GM12878 (cell line): Measurements from ENCODE around the gene SEPHS2. TPM values are rescaled to one million over a fixed set of nuclear protein-coding genes. Genes with fewer than 3 reads are reported as not detected.

Source experiments
- ATF3 ChIP-seq: IDR thresholded peaks from 2 replicates; pipeline ENCODE4 v1.6.1; 2011; ENCODE audit warnings: low read depth, mild to moderate bottlenecking, low read length, moderate library complexity, borderline replicate concordance; ENCODE audit errors: extremely low read depth
- CREM ChIP-seq: IDR thresholded peaks from 2 replicates; pipeline ENCODE4 v1.6.1; 2014; ENCODE audit warnings: antibody characterized with exemption, low read depth
- EGR1 ChIP-seq, 2 experiments: IDR thresholded peaks; 1 replicate in 1 of 2; 2 replicates in 1 of 2; pipeline ENCODE4 v1.6.1; 2011 to 2012; ENCODE audit warnings: low read depth in 2 of 2, low read length in 2 of 2, borderline replicate concordance in 1 of 2, mild to moderate bottlenecking in 1 of 2, moderate library complexity in 1 of 2
- HSF1 ChIP-seq: fragments of 150-350 bp; IDR thresholded peaks from 2 replicates; pipeline ENCODE4 v1.6.1; 2014; ENCODE audit warnings: mild to moderate bottlenecking, low read depth, low read length
- MYB ChIP-seq: fragments of 150-350 bp; IDR thresholded peaks from 2 replicates; pipeline ENCODE4 v1.6.1; 2014; ENCODE audit warnings: mild to moderate bottlenecking, low read depth, low read length, borderline replicate concordance
- MYC ChIP-seq: IDR thresholded peaks from 2 replicates; pipeline ENCODE4 v1.6.1; 2011; ENCODE audit warnings: mild to moderate bottlenecking, low read length, moderate library complexity, inconsistent platforms; ENCODE audit not compliant: insufficient read depth, insufficient replicate concordance, insufficient read length, severe bottlenecking
- NFYB ChIP-seq: IDR thresholded peaks from 2 replicates; pipeline ENCODE4 v1.6.1; 2011; ENCODE audit warnings: low read depth, mild to moderate bottlenecking, low read length, improper control_type of control experiment, moderate library complexity; ENCODE audit not compliant: insufficient read depth
- PAX8 ChIP-seq: fragments of 450-650 bp; IDR thresholded peaks from 2 replicates; pipeline ENCODE4 v1.6.1; 2017; ENCODE audit warnings: mild to moderate bottlenecking, moderate library complexity
- RAD21 ChIP-seq: IDR thresholded peaks from 2 replicates; pipeline ENCODE4 v1.6.1; 2011; ENCODE audit warnings: mild to moderate bottlenecking, low read depth, low read length, moderate library complexity; ENCODE audit not compliant: insufficient read depth
- RCOR1 ChIP-seq: conservative IDR thresholded peaks from 2 replicates; pipeline ENCODE4 v1.6.1; 2012; ENCODE audit warnings: low read depth, low read length, improper control_type of control experiment
- RUNX3 ChIP-seq: IDR thresholded peaks from 2 replicates; pipeline ENCODE4 v1.6.1; 2012; ENCODE audit warnings: low read length, inconsistent platforms
- SKIL ChIP-seq: fragments of 450-650 bp; IDR thresholded peaks from 2 replicates; pipeline ENCODE4 v1.6.1; 2017; ENCODE audit warnings: mild to moderate bottlenecking, low read depth, inconsistent platforms; ENCODE audit not compliant: poor library complexity, severe bottlenecking
- SMC3 ChIP-seq: IDR thresholded peaks from 2 replicates; pipeline ENCODE4 v1.6.1; 2011; ENCODE audit warnings: low read length, improper control_type of control experiment, borderline replicate concordance
- SPI1 ChIP-seq: IDR thresholded peaks from 2 replicates; pipeline ENCODE4 v1.6.1; 2011; ENCODE audit warnings: low read depth, mild to moderate bottlenecking, low read length, moderate library complexity, borderline replicate concordance; ENCODE audit not compliant: insufficient read depth
- TCF12 ChIP-seq: IDR thresholded peaks from 2 replicates; pipeline ENCODE4 v1.6.1; 2011; ENCODE audit warnings: low read depth, mild to moderate bottlenecking, low read length
- ZNF274 ChIP-seq: IDR thresholded peaks from one replicate; pipeline ENCODE4 v1.8.0; 2011; ENCODE audit not compliant: insufficient read length, insufficient read depth
- polyA plus RNA-seq, 11 experiments: library from polyadenylated mRNA; depleted of rRNA in 4 of 11; unstranded in 6 of 11; stranded (reverse) in 5 of 11; fragments of >200 nt; fragmentation: Nextera tagmentation in 4 of 11; fragmentation: Illumina TruSeq in 1 of 11; extraction: Ambion mirVana in 4 of 11; extraction: Trizol in 1 of 11; gene quantifications; 1 replicate in 1 of 11; 2 replicates in 10 of 11; pipeline versions ENCODE4 v1.2.1 to v1.2.3, GENCODE V29; 2011 to 2016; ENCODE audit warnings: inconsistent platforms in 2 of 11, missing spikeins in 2 of 11, low read depth in 1 of 11
- total RNA-seq, 4 experiments: library from RNA; depleted of rRNA in 3 of 4; stranded (reverse); fragments of >200 nt in 3 of 4; fragmentation: Illumina TruSeq in 1 of 4; extraction: Trizol in 1 of 4; gene quantifications; 2 replicates each; pipeline versions ENCODE4 v1.2.1 to v1.2.3, GENCODE V29; 2013 to 2021

SEPHS2 gene
- total and polyA plus RNA-seq, 10 of the 15 experiments (the other 5 are each of a cell fraction or from before 2014, with no cell fraction given) = 21.6 to 99.8 (median 72.9) TPM

- TF ChIP-seq ZNF274 (no peak), TCF12 (peak; percentile 100), SKIL (peak; percentile 90), EGR1 (IDR thresholded peaks at IDR 0.05; ENCODE audit: borderline replicate concordance in 1 of 2, low read depth in 2 of 2, low read length in 2 of 2) (peak in 1 of 2 experiments; percentile 94; a peak in 2 of 3 replicates), SPI1 (peak; percentile 78), HSF1 (no peak), MYB (peak; percentile 97), RCOR1 (peak; percentile 81; the same call in 1 of the 2 replicates), SMC3 (no peak; the same call in 1 of the 2 replicates), MYC (peak; percentile 82), ATF3 (no peak), PAX8 (no peak), RAD21 (0 out of 2 replicates have a peak, but pooled peaks have one; percentile 22), CREM (peak; percentile 97), RUNX3 (peak; percentile 98), NFYB (no peak)
Observed at GRCh38 chr16:30458561-30459394, 13.1 kb upstream of the SEPHS2 start (continued).
